Mesenchymal stem cell (in vitro differentiated cells and primary cell): ENCODE measurements around the gene R3HCC1L.
"Not testable (repeated sequence)": the region's sequence is repeated elsewhere in the genome, so short reads cannot be mapped to it uniquely, and the experiment has no call there.

Source experiments
- DNase-seq: peaks from one replicate; pipeline ENCODE4 v3.0.0-alpha.2; 2013
- H2AFZ ChIP-seq: one replicate; pipeline ENCODE4 v1.6.1; 2013; ENCODE audit warnings: low read depth, mild to moderate bottlenecking, control low read depth, inconsistent platforms, low read length, moderate library complexity
- H2AK5ac ChIP-seq: 2 replicates; pipeline ENCODE4 v1.6.1; 2013; ENCODE audit warnings: low read length, moderate library complexity, mild to moderate bottlenecking, inconsistent platforms; ENCODE audit not compliant: severe bottlenecking
- H2BK120ac ChIP-seq: one replicate; pipeline ENCODE4 v1.6.1; 2013; ENCODE audit warnings: low read depth, mild to moderate bottlenecking, inconsistent platforms, low read length, moderate library complexity
- H2BK12ac ChIP-seq, 2 experiments: one replicate each; pipeline ENCODE4 v1.6.1; 2013; ENCODE audit warnings: inconsistent platforms in 2 of 2, low read length in 2 of 2, mild to moderate bottlenecking in 2 of 2, moderate library complexity in 2 of 2, control low read depth in 1 of 2
- H2BK15ac ChIP-seq: one replicate; pipeline ENCODE4 v1.6.1; 2013; ENCODE audit warnings: mild to moderate bottlenecking, low read depth, inconsistent platforms; ENCODE audit not compliant: poor library complexity, severe bottlenecking
- H2BK5ac ChIP-seq: 2 replicates; pipeline ENCODE4 v1.6.1; 2013; ENCODE audit warnings: low read depth, mild to moderate bottlenecking, low read length, control low read depth, inconsistent platforms; ENCODE audit not compliant: poor library complexity, severe bottlenecking
- H3K14ac ChIP-seq, 2 experiments: one replicate each; pipeline ENCODE4 v1.6.1; 2013; ENCODE audit warnings: inconsistent platforms in 2 of 2, low read length in 2 of 2, control low read depth in 1 of 2, mild to moderate bottlenecking in 1 of 2, moderate library complexity in 1 of 2
- H3K18ac ChIP-seq, 2 experiments: one replicate each; pipeline ENCODE4 v1.6.1; 2013; ENCODE audit warnings: inconsistent platforms in 2 of 2, low read length in 2 of 2, control low read depth in 1 of 2, low read depth in 1 of 2, mild to moderate bottlenecking in 1 of 2
- H3K23ac ChIP-seq, 2 experiments: one replicate each; pipeline ENCODE4 v1.6.1; 2013; ENCODE audit warnings: inconsistent platforms in 2 of 2, low read length in 2 of 2, mild to moderate bottlenecking in 2 of 2, moderate library complexity in 2 of 2, control low read depth in 1 of 2
- H3K27ac ChIP-seq: 2 replicates; pipeline ENCODE4 v1.5.1; 2013; ENCODE audit warnings: mild to moderate bottlenecking, moderate library complexity, low read length, control low read depth, inconsistent platforms; ENCODE audit not compliant: poor library complexity, severe bottlenecking
- H3K27me3 ChIP-seq, 2 experiments: 2 replicates each; pipeline versions ENCODE4 v1.6.1 to v1.7.0; 2013; ENCODE audit warnings: low read length in 2 of 2, mild to moderate bottlenecking in 2 of 2, moderate library complexity in 2 of 2, control low read depth in 1 of 2, inconsistent platforms in 1 of 2; ENCODE audit not compliant: control insufficient read depth in 1 of 2, insufficient read depth in 1 of 2
- H3K36me3 ChIP-seq, 2 experiments: 2 replicates each; pipeline versions ENCODE4 v1.6.1 to v1.7.0; 2013; ENCODE audit warnings: low read length in 2 of 2, control low read depth in 1 of 2, inconsistent platforms in 1 of 2, low read depth in 1 of 2, mild to moderate bottlenecking in 1 of 2; ENCODE audit not compliant: insufficient read depth in 2 of 2, control insufficient read depth in 1 of 2
- H3K4ac ChIP-seq, 2 experiments: one replicate each; pipeline ENCODE4 v1.6.1; 2013; ENCODE audit warnings: inconsistent platforms in 2 of 2, low read length in 2 of 2, mild to moderate bottlenecking in 2 of 2, moderate library complexity in 2 of 2, control low read depth in 1 of 2, low read depth in 1 of 2
- H3K4me1 ChIP-seq: 2 replicates; pipeline ENCODE4 v1.6.1; 2013; ENCODE audit warnings: low read depth, low read length, control low read depth; ENCODE audit not compliant: control insufficient read depth, insufficient read depth
- H3K4me2 ChIP-seq: 2 replicates; pipeline ENCODE4 v1.6.1; 2013; ENCODE audit warnings: low read length, mild to moderate bottlenecking, inconsistent platforms; ENCODE audit not compliant: poor library complexity, severe bottlenecking
- H3K4me3 ChIP-seq, 2 experiments: 2 replicates each; pipeline versions ENCODE4 v1.5.1 to v1.7.0; 2013; ENCODE audit warnings: low read length in 2 of 2, mild to moderate bottlenecking in 2 of 2, control low read depth in 1 of 2, low read depth in 1 of 2; ENCODE audit not compliant: insufficient read depth in 1 of 2
- H3K79me1 ChIP-seq: replicated peaks from 2 replicates; pipeline ENCODE4 v1.6.1; 2013; ENCODE audit warnings: mild to moderate bottlenecking, control low read depth, low read length, inconsistent platforms; ENCODE audit not compliant: poor library complexity, severe bottlenecking
- H3K9ac ChIP-seq: 2 replicates; pipeline ENCODE4 v1.7.0; 2013; ENCODE audit warnings: mild to moderate bottlenecking, low read length, moderate library complexity
- H3K9me3 ChIP-seq: 2 replicates; pipeline ENCODE4 v1.7.0; 2013; ENCODE audit warnings: mild to moderate bottlenecking, low read length; ENCODE audit not compliant: control insufficient read depth
- H4K8ac ChIP-seq: one replicate; pipeline ENCODE4 v1.6.1; 2013; ENCODE audit warnings: inconsistent platforms, mild to moderate bottlenecking, low read length, moderate library complexity
- H4K91ac ChIP-seq: one replicate; pipeline ENCODE4 v1.6.1; 2013; ENCODE audit warnings: mild to moderate bottlenecking, low read length, inconsistent platforms
- WGBS: methylation state at CpG from one replicate; pipeline ENCODE4 v1.1.7; 2013; ENCODE audit warnings: mixed read lengths; 5-methylcytosine and 5-hydroxymethylcytosine counted together

The R3HCC1L gene

GRCh38 chr10:98128802-98129201, 5.7 kb upstream of the R3HCC1L start:
- H3K4me2 ChIP-seq, result no peak overlapping the region
- H3K27me3 ChIP-seq, result peaks cover 17 to 18% of the 10 kb centered on the region in 2 experiments
- H3K18ac ChIP-seq, result no peak overlapping the region
- H3K9me3 ChIP-seq, result no peaks in the 10 kb centered on the region
- H3K4me1 ChIP-seq, result no peaks in the 10 kb centered on the region
- no peak overlapping the region for H3K4ac ChIP-seq
- no peaks in the 10 kb centered on the region for H3K36me3 ChIP-seq
- 96% methylated on average over 6 of the region's 6 CpGs for WGBS
- H3K79me1 ChIP-seq, result no peaks in the 10 kb centered on the region
- no peak for DNase-seq
- no peak overlapping the region for H2BK5ac ChIP-seq
- H4K8ac ChIP-seq, result no peak overlapping the region
- H2AFZ ChIP-seq, result no peak overlapping the region
- no peak overlapping the region for H3K27ac ChIP-seq
- no peak overlapping the region for H2BK120ac ChIP-seq
- no peak overlapping the region for H3K14ac ChIP-seq
- H2BK15ac ChIP-seq, result no peak overlapping the region
- no peak overlapping the region for H3K4me3 ChIP-seq
- no peak overlapping the region for H3K23ac ChIP-seq
- no peak overlapping the region for H2AK5ac ChIP-seq
- no peak overlapping the region for H3K9ac ChIP-seq
- no peak overlapping the region for H4K91ac ChIP-seq
- no peak overlapping the region for H2BK12ac ChIP-seq

- Histone ChIP-seq H3K79me1 (peaks cover 1% of the 10 kb centered on the region), H3K4me1 (peaks cover 3% of the 10 kb centered on the region), H3K27me3 (peaks cover 17 to 18% of the 10 kb centered on the region in 2 experiments), H3K14ac (no peak overlapping the region), H3K18ac (no peak overlapping the region), H3K4ac (no peak overlapping the region), H2BK120ac (no peak overlapping the region), H4K91ac (no peak overlapping the region), H3K27ac (no peak overlapping the region), H3K36me3 (no peaks in the 10 kb centered on the region), H3K9me3 (no peaks in the 10 kb centered on the region), H2BK12ac (no peak overlapping the region), H4K8ac (no peak overlapping the region), H2AK5ac (no peak overlapping the region), H3K9ac (no peak overlapping the region), H3K4me2 (no peak overlapping the region), H2AFZ (no peak overlapping the region), H3K23ac (no peak overlapping the region), H2BK15ac (no peak overlapping the region), H3K4me3 (no peak overlapping the region), H2BK5ac (no peak overlapping the region)
- WGBS, result 88% methylated on average over 2 of the region's 3 CpGs
- DNase-seq, result no peak
Measured at GRCh38 chr10:98131619-98132018, 2.8 kb upstream of the R3HCC1L start.

- H3K79me1 ChIP-seq, H3K18ac ChIP-seq, H3K27me3 ChIP-seq, H3K23ac ChIP-seq, H4K91ac ChIP-seq, H4K8ac ChIP-seq, H3K4me1 ChIP-seq, H3K14ac ChIP-seq, H2BK5ac ChIP-seq, H3K4me3 ChIP-seq, H3K4me2 ChIP-seq, H2BK120ac ChIP-seq, H2BK12ac ChIP-seq, H3K9ac ChIP-seq, H2AK5ac ChIP-seq, H3K27ac ChIP-seq, H2BK15ac ChIP-seq, H3K9me3 ChIP-seq, H3K36me3 ChIP-seq, H2AFZ ChIP-seq, H3K4ac ChIP-seq, DNase-seq: not testable (repeated sequence)
- 94% methylated on average over 9 of the region's 9 CpGs for WGBS
Measured at GRCh38 chr10:98133075-98133752, 1.2 kb upstream of the R3HCC1L start.

GRCh38 chr10:98134117-98134430, 383 bp upstream of the R3HCC1L start:
- peak overlapping the region; percentile 52 for H4K8ac ChIP-seq
- WGBS, result 97% methylated on average over 5 of the region's 5 CpGs

More at GRCh38 chr10:98134117-98134430, 383 bp upstream of the R3HCC1L start:
- Histone ChIP-seq H2BK12ac (no peak overlapping the region), H2AK5ac (no peak overlapping the region), H3K4me3 (peak overlapping the region in 1 of 2 experiments; percentile 90), H4K91ac (no peak overlapping the region), H3K4me2 (peak overlapping the region; percentile 76), H2BK5ac (no peak overlapping the region), H3K4me1 (peaks cover 3% of the 10 kb centered on the region), H3K36me3 (no peaks in the 10 kb centered on the region), H3K27me3 (no peaks in the 10 kb centered on the region), H3K27ac (no peak overlapping the region), H2BK15ac (no peak overlapping the region), H3K18ac (peak overlapping the region in 1 of 2 experiments; percentile 27), H2AFZ (peak overlapping the region; percentile 8), H2BK120ac (no peak overlapping the region), H3K79me1 (peaks cover 2% of the 10 kb centered on the region), H3K14ac (no peak overlapping the region), H3K4ac (no peak overlapping the region), H3K23ac (no peak overlapping the region), H3K9me3 (no peaks in the 10 kb centered on the region), H3K9ac (peak overlapping the region; percentile 97)
- DNase-seq, result no peak
